A549 (cell line): Measurements from ENCODE around the gene RBM10.

Experiments used
- CHD2 ChIP-seq: fragments of 150-350 bp; IDR thresholded peaks from 2 replicates; pipeline ENCODE4 v1.6.1; 2014; ENCODE audit warnings: low read length; ENCODE audit not compliant: partially characterized antibody
- CHD4 ChIP-seq: fragments of 200-600 bp; sonication (generic); IDR thresholded peaks from 2 replicates; pipeline ENCODE4 v1.6.1; 2016; ENCODE audit warnings: antibody characterized with exemption, mild to moderate bottlenecking, borderline replicate concordance
- CTCF ChIP-seq: fragments of >200 bp; sonication (Bioruptor Twin); formaldehyde crosslinking; IDR thresholded peaks from 3 replicates; pipeline ENCODE4 v1.5.1; 2016
- GATA3 ChIP-seq: IDR thresholded peaks from 2 replicates; pipeline ENCODE4 v1.6.1; 2012; ENCODE audit warnings: borderline replicate concordance
- HDAC2 ChIP-seq: fragments of 200-600 bp; sonication (generic); IDR thresholded peaks from 2 replicates; pipeline ENCODE4 v1.6.1; 2016
- MAZ ChIP-seq: fragments of 150-350 bp; IDR thresholded peaks from 2 replicates; pipeline ENCODE4 v1.6.1; 2014; ENCODE audit warnings: antibody characterized with exemption, low read depth, low read length, borderline replicate concordance
- POLR2A ChIP-seq: IDR thresholded peaks from 2 replicates; pipeline ENCODE4 v1.6.1; 2012; ENCODE audit warnings: mild to moderate bottlenecking, low read length
- RFX5 ChIP-seq: fragments of 450-650 bp; IDR thresholded peaks from 2 replicates; pipeline ENCODE4 v1.7.1; 2014; ENCODE audit warnings: antibody characterized with exemption, mild to moderate bottlenecking, moderate library complexity
- RNF2 ChIP-seq: fragments of 200-600 bp; sonication (generic); IDR thresholded peaks from 2 replicates; pipeline ENCODE4 v1.6.1; 2016; ENCODE audit warnings: low read depth, mild to moderate bottlenecking, antibody characterized with exemption, moderate library complexity, borderline replicate concordance
- TF ChIP-seq, protein P1 (sequence below): fragments of 450-650 bp; IDR thresholded peaks from 2 replicates; pipeline ENCODE4 v1.6.1; 2014; ENCODE audit warnings: antibody characterized with exemption
- TF ChIP-seq, protein P2 (sequence below): IDR thresholded peaks from 2 replicates; pipeline ENCODE4 v1.6.1; 2012

DNA sequence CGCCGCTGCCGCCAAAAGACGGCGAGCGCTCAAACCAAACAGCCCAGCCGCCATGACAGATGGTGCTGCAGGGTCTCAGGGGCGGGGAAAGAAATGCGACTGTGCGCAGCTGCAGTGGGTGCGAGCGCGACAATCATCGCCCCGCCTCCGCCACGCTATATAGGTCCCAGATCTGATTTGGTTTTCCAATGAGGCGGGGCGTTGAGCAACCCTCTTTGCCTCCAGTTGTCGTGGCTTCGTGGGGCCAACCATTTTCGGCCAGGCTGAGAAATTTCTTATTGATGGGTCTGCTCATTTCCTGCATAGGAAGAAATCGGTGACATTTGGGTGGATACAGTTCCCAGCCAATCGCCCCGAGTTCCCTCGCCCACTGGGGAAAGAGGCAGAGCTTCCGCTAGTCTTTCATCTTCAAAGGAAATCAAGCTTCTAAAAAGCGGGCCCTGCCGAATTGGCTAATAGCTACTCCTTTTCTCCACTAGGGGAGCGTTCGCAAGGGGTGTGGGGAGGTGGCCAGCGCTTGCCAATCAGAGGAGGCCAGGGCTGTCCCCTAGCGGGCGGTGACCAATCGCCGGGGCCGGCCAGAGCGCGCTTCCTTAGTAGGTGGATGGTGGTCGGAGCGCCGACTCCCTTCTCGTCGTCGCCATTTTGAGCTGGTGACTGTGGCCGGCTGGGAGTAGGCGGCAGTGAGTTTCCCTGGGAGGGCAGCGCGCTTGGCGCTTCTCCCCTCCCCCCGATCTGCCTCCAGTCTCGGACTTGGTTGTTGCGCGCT, at the start of gene RBM10, which contains the start of gene NDUFB11:
- TF ChIP-seq, protein P1, sequence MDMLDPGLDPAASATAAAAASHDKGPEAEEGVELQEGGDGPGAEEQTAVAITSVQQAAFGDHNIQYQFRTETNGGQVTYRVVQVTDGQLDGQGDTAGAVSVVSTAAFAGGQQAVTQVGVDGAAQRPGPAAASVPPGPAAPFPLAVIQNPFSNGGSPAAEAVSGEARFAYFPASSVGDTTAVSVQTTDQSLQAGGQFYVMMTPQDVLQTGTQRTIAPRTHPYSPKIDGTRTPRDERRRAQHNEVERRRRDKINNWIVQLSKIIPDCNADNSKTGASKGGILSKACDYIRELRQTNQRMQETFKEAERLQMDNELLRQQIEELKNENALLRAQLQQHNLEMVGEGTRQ = no peak
- TF ChIP-seq POLR2A = peak; percentile 81
- TF ChIP-seq CHD4 = no peak
- peak; percentile 43 for TF ChIP-seq CTCF
- no peak for TF ChIP-seq RNF2
- TF ChIP-seq GATA3 = no peak
- TF ChIP-seq MAZ = no peak
- no peak for TF ChIP-seq HDAC2
- TF ChIP-seq, protein P2, sequence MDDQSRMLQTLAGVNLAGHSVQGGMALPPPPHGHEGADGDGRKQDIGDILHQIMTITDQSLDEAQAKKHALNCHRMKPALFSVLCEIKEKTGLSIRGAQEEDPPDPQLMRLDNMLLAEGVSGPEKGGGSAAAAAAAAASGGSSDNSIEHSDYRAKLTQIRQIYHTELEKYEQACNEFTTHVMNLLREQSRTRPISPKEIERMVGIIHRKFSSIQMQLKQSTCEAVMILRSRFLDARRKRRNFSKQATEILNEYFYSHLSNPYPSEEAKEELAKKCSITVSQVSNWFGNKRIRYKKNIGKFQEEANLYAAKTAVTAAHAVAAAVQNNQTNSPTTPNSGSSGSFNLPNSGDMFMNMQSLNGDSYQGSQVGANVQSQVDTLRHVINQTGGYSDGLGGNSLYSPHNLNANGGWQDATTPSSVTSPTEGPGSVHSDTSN = no peak
- TF ChIP-seq RFX5 = peak; percentile 46; the same call in 1 of the 2 replicates
- no peak for TF ChIP-seq CHD2
